ENCODE measurements around the gene CLMN. TPM values are rescaled to one million over a fixed set of nuclear protein-coding genes. Genes with fewer than 3 reads are reported as not detected.

The CLMN gene
- polyA plus RNA-seq (2013, experiment 1 of 2) = 3.1 TPM
- 2.5 TPM for polyA plus RNA-seq (2013, experiment 2 of 2)

GRCh38 chr14:95319312-95320077 lies at the start of gene CLMN:
Gene CLMN (minus strand): TSS chr14:95319908. CDS start chr14:95319792, 116 bp downstream.
- Histone ChIP-seq H3K79me2 (ENCODE audit: control insufficient read depth, insufficient read depth, low read length) (no peaks in the 10 kb centered on the region), H2BK120ac (ENCODE audit: low read depth, low read length) (no peak within 1 kb of the TSS), H2AK5ac (ENCODE audit: low read length) (no peak within 1 kb of the TSS), H3K27ac (ENCODE audit: low read depth, low read length) (no peak within 1 kb of the TSS), H3K18ac (ENCODE audit: low read length) (peak within 1 kb of the TSS; percentile 82), H3K4me1 (ENCODE audit: control insufficient read depth, low read depth, low read length) (peaks cover 3% of the 10 kb centered on the region), H3K79me1 (ENCODE audit: low read length) (no peaks in the 10 kb centered on the region), H3K9ac (ENCODE audit: low read length) (peak within 1 kb of the TSS; percentile 61), H3K4ac (ENCODE audit: low read depth, low read length) (peak within 1 kb of the TSS; percentile 5), H3K4me2 (ENCODE audit: low read length) (peak within 1 kb of the TSS; percentile 71), H4K8ac (ENCODE audit: low read depth, low read length) (no peak within 1 kb of the TSS), H3K36me3 (ENCODE audit: control insufficient read depth, insufficient read depth, low read length) (no peaks in the 10 kb centered on the region), H4K5ac (ENCODE audit: low read length) (no peak within 1 kb of the TSS), H3K23ac (ENCODE audit: low read length) (no peak within 1 kb of the TSS), H2BK5ac (ENCODE audit: low read length) (no peak within 1 kb of the TSS), H3K27me3 (ENCODE audit: insufficient read depth, low read length, poor library complexity) (no peaks in the 10 kb centered on the region), H3K56ac (ENCODE audit: low read length) (peak within 1 kb of the TSS; percentile 68), H3K4me3 (ENCODE audit: low read length) (peak within 1 kb of the TSS; percentile 10), H2BK15ac (replicated peaks; ENCODE audit: low read depth) (no peak within 1 kb of the TSS)
- WGBS (ENCODE audit: extremely low coverage, insufficient coverage, low lambda C conversion rate) = no CpG with 5 or more reads among the region's 98 CpGs
- peak; percentile 69 for DNase-seq

GRCh38 chr14:95365401-95365800 lies 45.7 kb upstream of the CLMN start:
- no peak overlapping the region for H4K5ac ChIP-seq (ENCODE audit: low read length)
- no peak overlapping the region for H2BK120ac ChIP-seq (ENCODE audit: low read depth, low read length)
- H2AK5ac ChIP-seq (ENCODE audit: low read length) = no peak overlapping the region
- H3K56ac ChIP-seq (ENCODE audit: low read length) = no peak overlapping the region
- no peak overlapping the region for H4K8ac ChIP-seq (ENCODE audit: low read depth, low read length)
- no peaks in the 10 kb centered on the region for H3K79me1 ChIP-seq (ENCODE audit: low read length)
- H2BK15ac ChIP-seq (replicated peaks; ENCODE audit: low read depth) = no peak overlapping the region
- H3K27me3 ChIP-seq (ENCODE audit: insufficient read depth, low read length, poor library complexity) = no peaks in the 10 kb centered on the region
- no peak overlapping the region for H3K4me2 ChIP-seq (ENCODE audit: low read length)
- no peaks in the 10 kb centered on the region for H3K79me2 ChIP-seq (ENCODE audit: control insufficient read depth, insufficient read depth, low read length)
- no peak overlapping the region for H2BK5ac ChIP-seq (ENCODE audit: low read length)
- no peak overlapping the region for H3K27ac ChIP-seq (ENCODE audit: low read depth, low read length)
- no peaks in the 10 kb centered on the region for H3K4me1 ChIP-seq (ENCODE audit: control insufficient read depth, low read depth, low read length)
- H3K4me3 ChIP-seq (ENCODE audit: low read length) = no peak overlapping the region
- no peak overlapping the region for H3K9ac ChIP-seq (ENCODE audit: low read length)
- no peak overlapping the region for H3K4ac ChIP-seq (ENCODE audit: low read depth, low read length)
- no peak for DNase-seq
- no peak overlapping the region for H3K18ac ChIP-seq (ENCODE audit: low read length)
- WGBS (ENCODE audit: extremely low coverage, insufficient coverage, low lambda C conversion rate) = no CpG with 5 or more reads among the region's 2 CpGs
- no peak overlapping the region for H3K23ac ChIP-seq (ENCODE audit: low read length)
- H3K36me3 ChIP-seq (ENCODE audit: control insufficient read depth, insufficient read depth, low read length) = no peaks in the 10 kb centered on the region

- Histone ChIP-seq H2BK120ac (ENCODE audit: low read depth, low read length) (no peak overlapping the region), H3K36me3 (ENCODE audit: control insufficient read depth, insufficient read depth, low read length) (no peaks in the 10 kb centered on the region), H3K79me1 (ENCODE audit: low read length) (no peaks in the 10 kb centered on the region), H3K27ac (ENCODE audit: low read depth, low read length) (no peak overlapping the region), H4K5ac (ENCODE audit: low read length) (no peak overlapping the region), H3K4me1 (ENCODE audit: control insufficient read depth, low read depth, low read length) (no peaks in the 10 kb centered on the region), H3K4ac (ENCODE audit: low read depth, low read length) (no peak overlapping the region), H3K79me2 (ENCODE audit: control insufficient read depth, insufficient read depth, low read length) (no peaks in the 10 kb centered on the region), H3K4me3 (ENCODE audit: low read length) (no peak overlapping the region), H3K27me3 (ENCODE audit: insufficient read depth, low read length, poor library complexity) (no peaks in the 10 kb centered on the region), H3K18ac (ENCODE audit: low read length) (no peak overlapping the region), H2BK5ac (ENCODE audit: low read length) (no peak overlapping the region), H2BK15ac (replicated peaks; ENCODE audit: low read depth) (no peak overlapping the region), H3K56ac (ENCODE audit: low read length) (no peak overlapping the region), H3K23ac (ENCODE audit: low read length) (no peak overlapping the region), H3K4me2 (ENCODE audit: low read length) (no peak overlapping the region), H2AK5ac (ENCODE audit: low read length) (no peak overlapping the region), H4K8ac (ENCODE audit: low read depth, low read length) (no peak overlapping the region), H3K9ac (ENCODE audit: low read length) (no peak overlapping the region)
- no peak for DNase-seq
- WGBS (ENCODE audit: extremely low coverage, insufficient coverage, low lambda C conversion rate) = no CpG with 5 or more reads among the region's 7 CpGs
Observed at GRCh38 chr14:95364481-95365209, 44.9 kb upstream of the CLMN start.

GRCh38 chr14:95363468-95363954 lies 43.8 kb upstream of the CLMN start:
- Histone ChIP-seq H4K5ac (ENCODE audit: low read length) (no peak overlapping the region), H3K56ac (ENCODE audit: low read length) (no peak overlapping the region), H4K8ac (ENCODE audit: low read depth, low read length) (no peak overlapping the region), H3K27ac (ENCODE audit: low read depth, low read length) (no peak overlapping the region), H2BK15ac (replicated peaks; ENCODE audit: low read depth) (no peak overlapping the region), H2BK120ac (ENCODE audit: low read depth, low read length) (no peak overlapping the region), H3K23ac (ENCODE audit: low read length) (no peak overlapping the region), H3K18ac (ENCODE audit: low read length) (no peak overlapping the region), H3K4me1 (ENCODE audit: control insufficient read depth, low read depth, low read length) (no peaks in the 10 kb centered on the region), H3K4me2 (ENCODE audit: low read length) (no peak overlapping the region), H3K9ac (ENCODE audit: low read length) (no peak overlapping the region), H2AK5ac (ENCODE audit: low read length) (no peak overlapping the region), H3K36me3 (ENCODE audit: control insufficient read depth, insufficient read depth, low read length) (no peaks in the 10 kb centered on the region), H3K79me1 (ENCODE audit: low read length) (no peaks in the 10 kb centered on the region), H3K4ac (ENCODE audit: low read depth, low read length) (no peak overlapping the region), H2BK5ac (ENCODE audit: low read length) (no peak overlapping the region), H3K4me3 (ENCODE audit: low read length) (no peak overlapping the region), H3K27me3 (ENCODE audit: insufficient read depth, low read length, poor library complexity) (no peaks in the 10 kb centered on the region), H3K79me2 (ENCODE audit: control insufficient read depth, insufficient read depth, low read length) (no peaks in the 10 kb centered on the region)
- WGBS (ENCODE audit: extremely low coverage, insufficient coverage, low lambda C conversion rate) = no CpG with 5 or more reads among the region's 11 CpGs
- no peak for DNase-seq

- Histone ChIP-seq H4K5ac (ENCODE audit: low read length) (no peak overlapping the region), H2BK15ac (replicated peaks; ENCODE audit: low read depth) (no peak overlapping the region), H2BK5ac (ENCODE audit: low read length) (no peak overlapping the region), H3K9ac (ENCODE audit: low read length) (peak overlapping the region; percentile 6), H3K23ac (ENCODE audit: low read length) (no peak overlapping the region), H3K79me2 (ENCODE audit: control insufficient read depth, insufficient read depth, low read length) (no peaks in the 10 kb centered on the region), H3K36me3 (ENCODE audit: control insufficient read depth, insufficient read depth, low read length) (no peaks in the 10 kb centered on the region), H3K56ac (ENCODE audit: low read length) (peak overlapping the region; percentile 11), H2AK5ac (ENCODE audit: low read length) (no peak overlapping the region), H3K27me3 (ENCODE audit: insufficient read depth, low read length, poor library complexity) (no peaks in the 10 kb centered on the region), H3K4me1 (ENCODE audit: control insufficient read depth, low read depth, low read length) (no peaks in the 10 kb centered on the region), H3K4ac (ENCODE audit: low read depth, low read length) (no peak overlapping the region), H3K4me2 (ENCODE audit: low read length) (peak overlapping the region; percentile 54), H3K4me3 (ENCODE audit: low read length) (no peak overlapping the region), H3K27ac (ENCODE audit: low read depth, low read length) (no peak overlapping the region), H3K79me1 (ENCODE audit: low read length) (no peaks in the 10 kb centered on the region), H4K8ac (ENCODE audit: low read depth, low read length) (no peak overlapping the region), H2BK120ac (ENCODE audit: low read depth, low read length) (no peak overlapping the region), H3K18ac (ENCODE audit: low read length) (no peak overlapping the region)
- no CpG with 5 or more reads among the region's 9 CpGs for WGBS (ENCODE audit: extremely low coverage, insufficient coverage, low lambda C conversion rate)
- DNase-seq = peak; percentile 63
Observed at GRCh38 chr14:95362138-95362494, 42.4 kb upstream of the CLMN start.
